GM12801 (cell line): Measurements from ENCODE around the gene TMA7B.

Source experiments
- CTCF ChIP-seq: IDR thresholded peaks from one replicate; pipeline ENCODE4 v1.5.1; 2011; ENCODE audit warnings: control low read depth; ENCODE audit not compliant: insufficient read length; ENCODE audit errors: extremely low read depth

Gene TMA7B

DNA sequence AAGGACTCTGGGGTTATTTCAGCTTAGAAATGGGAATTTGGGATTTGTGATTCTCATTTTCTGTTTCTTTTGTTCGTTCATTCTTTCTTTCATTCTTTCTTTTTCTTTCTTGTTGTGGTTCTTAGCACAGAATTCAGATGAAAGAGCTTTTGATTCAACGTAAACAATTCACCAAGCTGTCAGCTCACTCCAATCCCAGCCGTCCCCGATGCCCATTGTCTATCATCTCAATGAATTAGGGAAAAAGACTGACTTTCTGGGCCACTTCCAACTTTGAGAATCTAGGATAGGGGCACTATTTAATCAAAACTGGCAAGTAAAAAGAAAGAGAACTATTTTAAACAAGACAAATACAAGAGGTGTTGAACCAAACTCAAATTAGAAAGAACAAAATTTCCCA is 25.1 kb upstream of the TMA7B start:
- TF ChIP-seq CTCF, result no peak

DNA sequence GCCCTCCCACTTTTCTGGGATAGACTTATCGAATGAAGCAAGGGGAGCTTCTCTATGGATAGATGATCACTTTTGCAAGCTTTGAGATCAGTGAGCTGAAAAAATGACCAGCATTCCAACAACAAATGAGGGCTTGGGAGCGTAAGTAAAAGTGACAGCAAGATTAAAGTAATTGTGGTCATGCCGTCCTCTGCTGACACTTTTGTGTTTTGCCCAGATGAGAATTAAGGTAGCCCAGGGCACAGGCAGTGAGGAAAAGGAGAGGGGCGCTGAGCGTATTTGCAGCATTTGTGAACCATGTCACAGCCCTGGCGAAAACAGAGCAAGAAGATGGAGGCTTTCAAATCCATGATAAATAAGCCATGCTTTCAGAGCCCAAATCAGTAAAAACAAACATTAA is 24.6 kb upstream of the TMA7B start:
- TF ChIP-seq CTCF, result no peak

DNA sequence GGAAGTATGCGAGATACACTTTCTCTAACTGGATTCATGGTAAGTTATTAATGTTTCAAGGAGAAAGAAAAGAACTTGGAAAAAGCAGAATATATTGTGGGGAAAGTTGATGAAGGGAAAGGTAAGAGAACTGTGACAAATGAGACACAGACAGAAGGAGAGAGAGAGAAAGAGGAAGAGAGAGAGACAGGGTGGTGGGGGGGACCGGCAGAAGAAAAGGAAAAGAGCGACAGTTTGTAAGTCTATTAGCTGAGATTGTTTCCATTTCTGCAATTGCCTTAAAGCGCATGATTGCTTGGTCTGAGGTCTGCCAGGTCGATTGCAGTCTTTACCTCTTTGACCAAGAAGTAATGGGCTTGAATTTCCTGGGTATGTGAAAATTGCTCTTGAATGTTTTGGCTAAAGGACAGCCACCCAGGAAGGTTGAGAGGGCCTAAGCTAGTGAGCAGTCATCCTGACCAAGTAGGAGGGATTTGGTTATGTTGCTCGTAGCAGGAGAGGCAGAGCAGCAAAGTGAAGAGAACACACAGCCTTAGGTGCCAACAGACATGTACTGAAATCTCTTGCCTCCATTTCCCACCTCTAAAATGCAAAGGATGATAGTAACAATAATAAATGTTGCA is 23.6 kb upstream of the TMA7B start:
- no peak for TF ChIP-seq CTCF

DNA sequence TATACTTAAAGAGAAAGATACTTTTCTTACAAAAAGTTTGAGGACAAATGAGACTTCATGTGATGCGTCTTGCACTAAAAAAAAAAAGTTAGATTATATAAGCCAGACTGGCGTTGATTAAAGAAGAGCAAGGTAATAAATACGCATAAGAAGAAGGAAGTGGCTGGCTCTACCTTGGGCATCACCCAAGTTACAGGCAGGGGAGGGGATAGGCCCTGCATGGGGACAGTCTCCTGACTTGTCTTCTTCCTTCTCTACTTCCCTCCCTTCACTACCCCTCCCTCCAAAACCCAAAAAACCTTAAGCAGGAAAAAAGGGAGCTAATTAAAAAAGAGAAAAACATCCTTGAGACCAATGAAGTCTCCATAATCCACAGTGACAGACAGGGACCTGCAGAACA is 22.3 kb upstream of the TMA7B start:
- no peak for TF ChIP-seq CTCF

DNA sequence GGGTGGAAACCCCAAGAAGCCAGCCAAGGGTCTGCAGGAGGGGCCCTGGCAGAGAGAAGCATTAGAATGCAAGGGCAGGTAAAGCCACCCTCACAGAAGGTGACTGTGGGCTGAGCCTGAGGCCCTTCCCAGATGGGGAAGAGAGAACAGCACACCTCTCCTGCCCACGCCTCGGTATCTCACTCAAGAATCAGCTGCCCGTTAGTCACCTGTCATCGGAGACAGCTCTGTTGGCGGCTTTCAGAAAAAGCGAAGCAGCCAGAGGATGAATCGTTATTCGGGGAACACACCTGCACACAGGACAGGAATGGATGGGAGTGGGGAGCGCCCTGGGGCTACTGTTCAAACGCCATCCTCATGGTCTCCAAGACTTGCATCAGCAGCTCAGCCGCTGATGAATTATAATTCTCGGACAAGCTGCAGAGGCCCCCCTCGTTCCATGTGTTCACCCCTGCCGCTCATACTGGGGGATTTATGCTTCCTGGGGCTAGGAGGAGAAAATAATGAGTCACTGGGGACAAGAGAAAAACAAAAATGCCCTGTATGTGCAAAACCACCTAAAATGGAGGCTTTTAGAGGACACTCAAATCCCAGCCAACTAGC is 21.6 kb upstream of the TMA7B start:
- no peak for TF ChIP-seq CTCF

DNA sequence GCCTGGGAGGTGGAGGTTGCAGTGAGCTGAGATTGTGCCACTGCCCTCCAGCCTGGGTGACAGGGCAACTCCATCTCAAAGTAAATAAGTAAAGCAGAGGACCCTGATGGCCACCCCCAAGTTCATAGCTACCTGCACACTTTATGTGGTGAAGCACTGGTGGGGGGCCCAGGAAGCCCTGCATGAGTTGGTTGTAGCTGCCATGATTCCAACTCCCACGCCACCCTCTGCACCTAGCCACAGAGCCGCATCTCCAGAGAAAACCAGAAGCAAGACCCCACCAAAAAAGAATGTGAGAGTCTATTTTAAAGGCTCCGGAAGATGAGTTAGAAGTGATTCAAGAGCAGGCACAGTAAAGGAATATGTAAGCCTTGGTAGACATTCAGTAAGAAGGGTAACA is 20.4 kb upstream of the TMA7B start:
- TF ChIP-seq CTCF, result no peak

GRCh38 chr22:39940757-39941305 is 19.4 kb upstream of the TMA7B start:
- no peak for TF ChIP-seq CTCF
